ENCODE data around the gene C9orf78. TPM values are rescaled to one million over a fixed set of nuclear protein-coding genes. Genes with fewer than 3 reads are reported as not detected.

C9orf78 gene
- total RNA-seq, 1 experiment from 2014 or later: 48.7 TPM

- H3K4me3 ChIP-seq: no peak overlapping the region
- DNase-seq: no peak
- no peaks in the 10 kb centered on the region for H3K36me3 ChIP-seq
- H3K27me3 ChIP-seq: no peaks in the 10 kb centered on the region
- H3K9me3 ChIP-seq: no peaks in the 10 kb centered on the region
These were observed 34.8 kb upstream of the C9orf78 start for GRCh38 chr9:129869585-129870501.

DNA sequence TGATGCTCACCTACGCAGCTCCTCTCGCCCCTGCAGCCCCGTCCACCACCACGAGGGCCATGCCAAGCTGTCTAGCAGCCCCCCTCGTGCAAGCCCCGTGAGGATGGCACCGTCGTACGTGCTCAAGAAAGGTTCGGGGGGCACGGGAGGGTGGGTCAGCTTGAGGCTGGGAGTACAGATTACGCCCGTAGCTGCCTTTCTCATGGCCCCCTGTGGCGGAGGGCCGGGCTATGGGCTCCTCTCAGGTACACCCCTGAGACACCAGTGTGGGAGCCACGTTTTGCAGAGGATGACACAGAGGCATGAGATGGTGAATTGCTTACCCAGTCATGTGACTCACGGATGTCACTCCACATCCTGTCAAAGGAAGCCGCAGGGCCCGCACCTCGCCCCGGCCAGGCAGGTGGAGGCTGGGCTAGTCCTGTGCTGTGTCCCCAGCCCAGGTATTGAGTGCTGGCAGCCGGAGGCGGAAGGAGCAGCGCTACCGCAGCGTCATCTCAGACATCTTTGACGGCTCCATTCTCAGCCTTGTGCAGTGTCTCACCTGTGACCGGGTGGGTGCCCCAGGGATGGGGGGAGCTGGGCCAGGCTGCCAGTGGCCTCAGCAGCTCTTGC lies 33.9 kb upstream of the C9orf78 start:
- H3K9me3 ChIP-seq: no peaks in the 10 kb centered on the region
- no peak for DNase-seq
- H3K27me3 ChIP-seq: no peaks in the 10 kb centered on the region
- no peak overlapping the region for H3K4me3 ChIP-seq
- H3K36me3 ChIP-seq: no peaks in the 10 kb centered on the region

DNA sequence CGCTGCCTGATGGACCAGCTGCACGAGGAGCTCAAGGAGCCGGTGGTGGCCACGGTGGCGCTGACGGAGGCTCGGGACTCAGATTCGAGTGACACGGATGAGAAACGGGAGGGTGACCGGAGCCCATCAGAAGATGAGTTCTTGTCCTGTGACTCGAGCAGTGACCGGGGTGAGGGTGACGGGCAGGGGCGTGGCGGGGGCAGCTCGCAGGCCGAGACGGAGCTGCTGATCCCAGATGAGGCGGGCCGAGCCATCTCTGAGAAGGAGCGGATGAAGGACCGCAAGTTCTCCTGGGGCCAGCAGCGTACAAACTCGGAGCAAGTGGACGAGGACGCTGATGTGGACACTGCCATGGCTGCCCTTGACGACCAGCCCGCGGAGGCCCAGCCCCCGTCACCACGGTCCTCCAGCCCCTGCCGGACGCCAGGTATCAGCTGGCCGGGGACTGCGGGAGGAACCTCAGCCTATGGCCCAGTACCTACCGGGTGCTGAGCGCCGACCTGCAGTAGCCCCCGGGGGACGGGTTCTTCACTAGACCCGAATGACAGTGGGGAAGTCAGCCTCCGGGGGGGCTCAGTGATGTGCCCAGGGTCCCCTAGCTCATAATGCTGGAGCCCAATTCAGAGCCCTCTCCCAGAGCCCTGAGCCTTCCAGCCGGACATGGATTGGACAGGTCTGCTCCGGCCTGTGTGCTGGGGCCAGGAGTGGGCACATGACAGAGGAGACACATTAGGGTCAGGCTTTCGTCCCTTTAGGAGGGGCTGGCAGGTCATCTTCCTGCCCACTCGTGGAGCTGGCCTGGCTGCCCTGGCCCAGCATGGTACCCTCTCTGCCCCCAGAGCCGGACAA lies 33.2 kb upstream of the C9orf78 start:
- H3K9me3 ChIP-seq: no peaks in the 10 kb centered on the region
- H3K4me3 ChIP-seq: no peak overlapping the region
- H3K36me3 ChIP-seq: no peaks in the 10 kb centered on the region
- no peak for DNase-seq
- no peaks in the 10 kb centered on the region for H3K27me3 ChIP-seq

- no peak for DNase-seq
- H3K9me3 ChIP-seq: no peaks in the 10 kb centered on the region
- no peaks in the 10 kb centered on the region for H3K27me3 ChIP-seq
- H3K4me3 ChIP-seq: no peak overlapping the region
- no peaks in the 10 kb centered on the region for H3K36me3 ChIP-seq
These were observed 32.3 kb upstream of the C9orf78 start for GRCh38 chr9:129867136-129868022.

- no peak for DNase-seq
- H3K4me3 ChIP-seq: no peak overlapping the region
- H3K27me3 ChIP-seq: no peaks in the 10 kb centered on the region
- no peaks in the 10 kb centered on the region for H3K9me3 ChIP-seq
- 0 out of 2 replicates have a peak, but pooled peaks cover 2% of the 10 kb centered on the region for H3K36me3 ChIP-seq
These were observed 31.5 kb upstream of the C9orf78 start for GRCh38 chr9:129866394-129867135.

GRCh38 chr9:129865668-129866320 lies 30.7 kb upstream of the C9orf78 start:
- no peak for DNase-seq
- no peaks in the 10 kb centered on the region for H3K9me3 ChIP-seq
- H3K27me3 ChIP-seq: no peaks in the 10 kb centered on the region
- no peak overlapping the region for H3K4me3 ChIP-seq
- H3K36me3 ChIP-seq: 0 out of 2 replicates have a peak, but pooled peaks cover 4% of the 10 kb centered on the region

DNA sequence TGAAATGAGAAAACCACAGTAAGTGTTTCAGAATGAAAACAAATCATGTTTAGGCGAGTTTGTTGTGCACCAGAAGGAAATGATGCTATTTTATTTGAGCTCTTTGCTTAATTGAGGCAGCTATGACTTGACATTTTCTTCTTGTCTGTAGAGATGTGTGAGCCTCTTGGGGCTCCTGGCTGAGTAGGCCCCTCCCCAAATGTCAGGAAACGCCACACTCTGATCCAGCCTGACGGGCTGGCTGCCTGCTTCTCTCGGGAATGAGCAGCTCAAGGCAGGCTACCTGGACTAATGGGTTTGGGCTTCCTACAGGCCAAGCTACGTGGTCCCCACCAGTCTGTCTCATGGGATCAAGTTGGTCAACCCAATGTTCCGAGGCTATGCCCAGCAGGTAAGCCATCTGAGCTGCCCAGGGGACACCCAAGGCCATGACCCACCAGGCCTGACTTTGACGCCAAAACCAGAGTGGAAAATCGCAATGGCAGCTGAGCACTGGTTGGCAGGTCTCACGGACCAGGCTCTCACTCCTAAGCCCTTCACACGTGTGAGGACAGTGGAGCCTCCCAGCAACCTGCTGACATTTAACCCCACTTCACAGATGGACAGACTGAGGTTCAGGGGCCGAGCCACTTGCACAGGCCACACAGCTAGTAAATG lies 30.0 kb upstream of the C9orf78 start:
- Histone ChIP-seq H3K9me3 (no peaks in the 10 kb centered on the region), H3K27me3 (no peaks in the 10 kb centered on the region), H3K4me3 (no peak overlapping the region), H3K36me3 (0 out of 2 replicates have a peak, but pooled peaks cover 4% of the 10 kb centered on the region)
- DNase-seq: no peak

DNA sequence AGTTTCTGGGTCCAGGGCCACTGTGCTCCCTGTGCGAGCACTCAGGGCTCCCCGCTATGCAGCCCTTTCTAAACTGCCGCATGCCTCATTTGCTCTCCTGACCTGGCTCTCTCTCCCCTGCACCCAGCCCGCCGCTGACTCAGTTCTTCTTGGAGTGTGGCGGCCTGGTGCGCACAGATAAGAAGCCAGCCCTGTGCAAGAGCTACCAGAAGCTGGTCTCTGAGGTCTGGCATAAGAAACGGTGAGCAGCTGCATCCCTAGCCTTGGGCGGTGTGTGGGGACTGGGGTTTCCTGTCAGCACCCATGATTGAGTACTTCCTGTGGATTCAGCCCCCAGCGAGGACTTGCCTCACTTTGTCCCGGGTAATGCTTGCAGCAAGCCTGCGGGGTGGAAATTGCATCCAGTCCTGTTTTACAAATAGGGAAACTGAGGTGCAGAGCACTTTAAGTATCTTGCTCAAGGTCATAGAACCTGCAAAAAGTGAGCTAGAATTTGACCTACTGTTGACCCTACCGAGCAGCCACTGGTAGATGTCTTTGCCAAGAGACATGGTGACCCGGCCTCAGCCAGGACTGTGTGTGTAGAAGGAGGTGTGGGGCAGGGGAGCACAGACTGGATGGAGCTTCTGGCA lies 28.1 kb upstream of the C9orf78 start:
- no peak for DNase-seq
- Histone ChIP-seq H3K4me3 (no peak overlapping the region), H3K36me3 (0 out of 2 replicates have a peak, but pooled peaks cover 4% of the 10 kb centered on the region), H3K9me3 (no peaks in the 10 kb centered on the region), H3K27me3 (no peaks in the 10 kb centered on the region)

DNA sequence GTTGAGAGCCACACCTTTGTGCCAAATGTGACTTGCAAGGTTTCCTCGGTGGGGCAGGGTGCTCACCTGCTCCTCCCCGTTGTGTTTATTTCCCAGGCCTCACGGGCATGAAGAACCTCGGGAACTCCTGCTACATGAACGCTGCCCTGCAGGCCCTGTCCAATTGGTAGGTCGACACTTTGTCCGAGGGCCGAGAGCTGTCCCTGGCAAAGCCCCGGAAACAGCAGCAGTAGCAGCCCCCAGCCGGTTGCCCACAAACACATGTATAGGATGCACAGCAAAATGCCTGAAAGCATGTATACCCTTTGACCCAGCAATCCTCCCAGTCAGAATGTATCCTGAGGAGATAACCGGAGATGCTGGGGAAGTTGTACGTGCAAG lies 26.4 kb upstream of the C9orf78 start:
- no peaks in the 10 kb centered on the region for H3K27me3 ChIP-seq
- no peak overlapping the region for H3K4me3 ChIP-seq
- 0 out of 2 replicates have a peak, but pooled peaks cover 4% of the 10 kb centered on the region for H3K36me3 ChIP-seq
- H3K9me3 ChIP-seq: no peaks in the 10 kb centered on the region
- DNase-seq: no peak

GRCh38 chr9:129860653-129861446 lies 25.8 kb upstream of the C9orf78 start:
- Histone ChIP-seq H3K27me3 (no peaks in the 10 kb centered on the region), H3K9me3 (no peaks in the 10 kb centered on the region), H3K36me3 (0 out of 2 replicates have a peak, but pooled peaks cover 4% of the 10 kb centered on the region), H3K4me3 (no peak overlapping the region)
- DNase-seq: no peak

GRCh38 chr9:129858167-129858962 lies 23.3 kb upstream of the C9orf78 start:
- Histone ChIP-seq H3K36me3 (0 out of 2 replicates have a peak, but pooled peaks cover 5% of the 10 kb centered on the region), H3K4me3 (no peak overlapping the region), H3K9me3 (no peaks in the 10 kb centered on the region), H3K27me3 (no peaks in the 10 kb centered on the region)
- DNase-seq: no peak

GRCh38 chr9:129857207-129857606 lies 22.1 kb upstream of the C9orf78 start:
- Histone ChIP-seq H3K36me3 (peaks cover 14% of the 10 kb centered on the region; the same call in 1 of the 2 replicates), H3K4me3 (no peak overlapping the region), H3K27me3 (no peaks in the 10 kb centered on the region), H3K9me3 (no peaks in the 10 kb centered on the region)
- no peak for DNase-seq
